Neuron (in vitro differentiated cells): ENCODE measurements around the gene C1orf56.
A peak's percentile ranks its signal among the peaks of the same experiment; 100 is the strongest.

Experiments used
- H2AFZ ChIP-seq: one replicate; pipeline ENCODE4 v1.6.1; 2013; ENCODE audit warnings: low read depth, mild to moderate bottlenecking, inconsistent platforms, low read length, moderate library complexity
- H3K27me3 ChIP-seq: one replicate; pipeline ENCODE4 v1.6.1; 2013; ENCODE audit warnings: low read length; ENCODE audit not compliant: insufficient read depth
- H3K36me3 ChIP-seq: one replicate; pipeline ENCODE4 v1.6.1; 2013; ENCODE audit warnings: low read length; ENCODE audit not compliant: insufficient read depth
- H3K4me1 ChIP-seq: one replicate; pipeline ENCODE4 v1.6.1; 2013; ENCODE audit warnings: low read length; ENCODE audit not compliant: insufficient read depth
- H3K4me3 ChIP-seq: 2 replicates; pipeline ENCODE4 v1.5.1; 2013; ENCODE audit warnings: mild to moderate bottlenecking, low read length, moderate library complexity
- H3K9me3 ChIP-seq: one replicate; pipeline ENCODE4 v1.6.1; 2013; ENCODE audit warnings: low read length

C1orf56 gene

DNA sequence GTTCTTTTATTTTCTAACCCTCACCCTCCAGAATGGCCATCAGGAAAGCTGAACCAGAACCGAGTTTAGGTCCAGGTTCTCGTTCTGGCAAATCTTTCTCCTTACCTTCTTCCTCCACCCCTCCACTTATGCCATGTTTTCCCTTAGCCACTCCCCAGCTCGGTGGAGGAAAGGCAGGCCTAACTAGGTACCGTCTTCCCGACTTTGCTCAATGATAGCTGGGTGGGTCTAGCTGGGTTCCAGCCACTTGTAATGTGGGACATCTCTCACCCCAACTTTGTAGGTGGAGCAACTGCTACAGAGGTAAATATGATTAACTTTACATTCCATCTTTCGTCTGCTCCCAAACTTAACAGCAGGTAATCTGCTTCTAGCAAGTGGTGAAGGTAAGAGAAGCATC is 10.5 kb upstream of the C1orf56 start:
- H3K4me1 ChIP-seq = no peaks in the 10 kb centered on the region

GRCh38 chr1:151039521-151039920 is 8.0 kb upstream of the C1orf56 start:
- no peaks in the 10 kb centered on the region for H3K4me1 ChIP-seq
- H3K36me3 ChIP-seq = peaks cover 11% of the 10 kb centered on the region
- H2AFZ ChIP-seq = no peak overlapping the region
- no peak overlapping the region for H3K4me3 ChIP-seq
- no peaks in the 10 kb centered on the region for H3K27me3 ChIP-seq
- H3K9me3 ChIP-seq = no peaks in the 10 kb centered on the region

More for the DNA sequence above, 10.5 kb upstream of the C1orf56 start:
- Histone ChIP-seq H2AFZ (no peak overlapping the region), H3K9me3 (no peaks in the 10 kb centered on the region), H3K27me3 (no peaks in the 10 kb centered on the region), H3K36me3 (peaks cover 21% of the 10 kb centered on the region), H3K4me3 (no peak overlapping the region)

DNA sequence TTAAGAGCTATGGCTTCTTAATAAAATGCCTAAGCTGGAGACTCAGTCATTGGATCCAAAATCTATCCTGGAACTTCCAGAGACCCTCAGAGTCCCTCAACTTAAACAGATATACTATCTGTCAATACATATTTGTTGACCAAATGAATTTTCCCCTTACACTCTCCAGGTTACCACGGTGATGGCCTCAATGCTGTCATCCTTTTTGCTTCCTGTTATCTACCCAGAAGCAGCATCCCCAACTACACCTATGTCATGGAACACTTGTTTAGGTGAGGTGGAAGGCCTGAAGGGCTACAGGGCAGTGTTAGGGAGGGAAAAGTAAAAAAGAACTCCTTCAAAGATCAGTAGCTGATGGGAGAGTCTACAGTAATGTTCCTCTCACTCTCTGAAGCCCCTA is 4.4 kb upstream of the C1orf56 start:
- Histone ChIP-seq H2AFZ (no peak overlapping the region), H3K9me3 (no peaks in the 10 kb centered on the region), H3K4me3 (no peak overlapping the region), H3K27me3 (no peaks in the 10 kb centered on the region), H3K4me1 (peaks cover 4% of the 10 kb centered on the region), H3K36me3 (no peaks in the 10 kb centered on the region)

GRCh38 chr1:151047925-151048644 is 534 bp downstream of the C1orf56 start:
- peak overlapping the region; percentile 77 for H3K4me3 ChIP-seq
- peaks cover 18% of the 10 kb centered on the region for H3K36me3 ChIP-seq
- no peaks in the 10 kb centered on the region for H3K9me3 ChIP-seq
- H3K27me3 ChIP-seq = no peaks in the 10 kb centered on the region
- H3K4me1 ChIP-seq = peaks cover 14% of the 10 kb centered on the region
- H2AFZ ChIP-seq = peak overlapping the region; percentile 96

GRCh38 chr1:151048645-151049032 is 1.1 kb downstream of the C1orf56 start:
- Histone ChIP-seq H3K4me1 (peaks cover 14% of the 10 kb centered on the region), H3K27me3 (no peaks in the 10 kb centered on the region), H2AFZ (no peak overlapping the region), H3K36me3 (peaks cover 21% of the 10 kb centered on the region), H3K9me3 (no peaks in the 10 kb centered on the region), H3K4me3 (peak overlapping the region; percentile 77)

GRCh38 chr1:151049458-151049857 is 1.9 kb downstream of the C1orf56 start:
- Histone ChIP-seq H2AFZ (no peak overlapping the region), H3K4me1 (peaks cover 14% of the 10 kb centered on the region), H3K4me3 (no peak overlapping the region), H3K9me3 (no peaks in the 10 kb centered on the region), H3K36me3 (peaks cover 30% of the 10 kb centered on the region), H3K27me3 (no peaks in the 10 kb centered on the region)

- Histone ChIP-seq H3K27me3 (no peaks in the 10 kb centered on the region), H3K4me3 (no peak overlapping the region), H3K9me3 (no peaks in the 10 kb centered on the region), H3K4me1 (peaks cover 14% of the 10 kb centered on the region), H3K36me3 (peaks cover 37% of the 10 kb centered on the region), H2AFZ (no peak overlapping the region)
Observed at GRCh38 chr1:151050051-151050688, 2.6 kb downstream of the C1orf56 start.

- Histone ChIP-seq H2AFZ (no peak overlapping the region), H3K4me3 (no peak overlapping the region), H3K9me3 (no peaks in the 10 kb centered on the region), H3K4me1 (peaks cover 14% of the 10 kb centered on the region), H3K36me3 (peaks cover 50% of the 10 kb centered on the region), H3K27me3 (no peaks in the 10 kb centered on the region)
Observed at GRCh38 chr1:151051356-151052009, 3.9 kb downstream of the C1orf56 start.

DNA sequence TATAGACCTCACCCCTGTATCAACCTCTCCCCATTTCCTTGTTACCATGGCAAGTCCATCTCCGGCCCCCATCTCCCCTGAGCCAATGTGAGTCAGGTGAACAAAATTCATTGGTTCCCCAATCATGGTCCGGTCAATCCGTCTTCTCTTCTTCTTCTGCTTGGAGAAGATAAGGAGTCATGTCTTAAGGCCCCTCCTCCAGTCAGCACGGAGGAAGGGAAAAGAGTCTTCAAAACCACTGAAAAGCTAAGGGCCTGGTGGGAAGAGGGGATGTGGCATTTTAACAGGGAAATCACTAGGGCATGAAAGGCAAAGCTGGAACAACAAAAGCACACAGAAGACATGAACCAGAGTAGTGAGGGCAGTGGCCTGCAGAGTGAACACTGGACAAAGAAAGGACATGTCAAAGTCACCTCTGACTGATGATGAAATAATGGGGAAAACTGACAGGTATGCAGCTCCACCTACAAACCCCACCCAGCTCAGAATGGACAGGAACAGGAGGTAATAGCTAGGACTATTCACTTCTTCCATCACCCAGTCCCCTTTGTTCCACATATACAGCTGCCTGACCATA is 7.5 kb downstream of the C1orf56 start:
- H2AFZ ChIP-seq = no peak overlapping the region
- peaks cover 12% of the 10 kb centered on the region for H3K4me1 ChIP-seq
- H3K4me3 ChIP-seq = no peak overlapping the region
- no peaks in the 10 kb centered on the region for H3K9me3 ChIP-seq
- H3K27me3 ChIP-seq = no peaks in the 10 kb centered on the region
- H3K36me3 ChIP-seq = peaks cover 54% of the 10 kb centered on the region

GRCh38 chr1:151055581-151055980 is 8.0 kb downstream of the C1orf56 start:
- Histone ChIP-seq H2AFZ (no peak overlapping the region), H3K27me3 (no peaks in the 10 kb centered on the region), H3K36me3 (peaks cover 54% of the 10 kb centered on the region), H3K4me3 (no peak overlapping the region), H3K4me1 (peaks cover 12% of the 10 kb centered on the region), H3K9me3 (no peaks in the 10 kb centered on the region)

- H3K4me3 ChIP-seq = no peak overlapping the region
- no peaks in the 10 kb centered on the region for H3K27me3 ChIP-seq
- H3K4me1 ChIP-seq = peaks cover 12% of the 10 kb centered on the region
- H3K9me3 ChIP-seq = no peaks in the 10 kb centered on the region
- H3K36me3 ChIP-seq = peaks cover 54% of the 10 kb centered on the region
- no peak overlapping the region for H2AFZ ChIP-seq
Observed at GRCh38 chr1:151056149-151056548, 8.6 kb downstream of the C1orf56 start.

- no peak overlapping the region for H2AFZ ChIP-seq
- peaks cover 23% of the 10 kb centered on the region for H3K4me1 ChIP-seq
- H3K27me3 ChIP-seq = no peaks in the 10 kb centered on the region
- H3K36me3 ChIP-seq = peaks cover 41% of the 10 kb centered on the region
- H3K9me3 ChIP-seq = no peaks in the 10 kb centered on the region
- H3K4me3 ChIP-seq = peak overlapping the region; percentile 65
Observed at GRCh38 chr1:151058692-151059091, 11.1 kb downstream of the C1orf56 start.
